ENCODE results near the gene MAPK8. TPM values are rescaled to one million over a fixed set of nuclear protein-coding genes. Genes with fewer than 3 reads are reported as not detected.

The MAPK8 gene
- total and polyA plus RNA-seq, 8 donors: 1.2 to 85.0 (median 22.3) TPM

- Histone ChIP-seq H3K4me3 (no peak overlapping the region), H3K9me3 (no peaks in the 10 kb centered on the region), H3K27ac (no peak overlapping the region), H3K4me1 (peaks cover 0 to 13% (median 6%) of the 10 kb centered on the region in 4 donors), H3K36me3 (no peaks in the 10 kb centered on the region), H3K27me3 (peaks cover 0 to 14% (median 0%) of the 10 kb centered on the region in 3 donors)
- peak in 1 of 2 donors; percentile 22 for DNase-seq
- TF ChIP-seq POLR2A (IDR thresholded peaks at IDR 0.05) (no peak), POLR2AphosphoS5 (IDR thresholded peaks at IDR 0.05) (no peak), EP300 (IDR thresholded peaks at IDR 0.05) (no peak)
- TF ChIP-seq, protein P1, sequence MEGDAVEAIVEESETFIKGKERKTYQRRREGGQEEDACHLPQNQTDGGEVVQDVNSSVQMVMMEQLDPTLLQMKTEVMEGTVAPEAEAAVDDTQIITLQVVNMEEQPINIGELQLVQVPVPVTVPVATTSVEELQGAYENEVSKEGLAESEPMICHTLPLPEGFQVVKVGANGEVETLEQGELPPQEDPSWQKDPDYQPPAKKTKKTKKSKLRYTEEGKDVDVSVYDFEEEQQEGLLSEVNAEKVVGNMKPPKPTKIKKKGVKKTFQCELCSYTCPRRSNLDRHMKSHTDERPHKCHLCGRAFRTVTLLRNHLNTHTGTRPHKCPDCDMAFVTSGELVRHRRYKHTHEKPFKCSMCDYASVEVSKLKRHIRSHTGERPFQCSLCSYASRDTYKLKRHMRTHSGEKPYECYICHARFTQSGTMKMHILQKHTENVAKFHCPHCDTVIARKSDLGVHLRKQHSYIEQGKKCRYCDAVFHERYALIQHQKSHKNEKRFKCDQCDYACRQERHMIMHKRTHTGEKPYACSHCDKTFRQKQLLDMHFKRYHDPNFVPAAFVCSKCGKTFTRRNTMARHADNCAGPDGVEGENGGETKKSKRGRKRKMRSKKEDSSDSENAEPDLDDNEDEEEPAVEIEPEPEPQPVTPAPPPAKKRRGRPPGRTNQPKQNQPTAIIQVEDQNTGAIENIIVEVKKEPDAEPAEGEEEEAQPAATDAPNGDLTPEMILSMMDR (IDR thresholded peaks at IDR 0.05): no peak
- intact Hi-C loops (cut with DNase I; ENCODE audit: low total_unique reads): no loop called here
- 74 to 95% (median 78%) methylated on average over 7 to 19 of the region's 19 CpGs for WGBS, 5 donors
These were observed 143.2 kb downstream of the MAPK8 start for GRCh38 chr10:48449501-48450232.

GRCh38 chr10:48450233-48450740 is 143.8 kb downstream of the MAPK8 start:
- no peaks in the 10 kb centered on the region for H3K36me3 ChIP-seq
- no peak overlapping the region for H3K27ac ChIP-seq
- intact Hi-C loops (cut with DNase I; ENCODE audit: low total_unique reads): no loop called here
- DNase-seq: peak in 1 of 2 donors; percentile 18
- no peak overlapping the region for H3K4me3 ChIP-seq
- TF ChIP-seq POLR2A (IDR thresholded peaks at IDR 0.05) (no peak), POLR2AphosphoS5 (IDR thresholded peaks at IDR 0.05) (no peak), EP300 (IDR thresholded peaks at IDR 0.05) (no peak)
- TF ChIP-seq, protein P1 (IDR thresholded peaks at IDR 0.05): no peak
- peaks cover 0 to 19% (median 6%) of the 10 kb centered on the region in 4 donors for H3K4me1 ChIP-seq
- peaks cover 0 to 18% (median under 1%) of the 10 kb centered on the region in 3 donors for H3K27me3 ChIP-seq
- no peaks in the 10 kb centered on the region for H3K9me3 ChIP-seq
- 92 to 98% (median 94%) methylated on average over 28 to 49 of the region's 49 CpGs for WGBS, 5 donors

- Histone ChIP-seq H3K27me3 (peaks cover 0 to 24% (median 3%) of the 10 kb centered on the region in 3 donors), H3K36me3 (no peaks in the 10 kb centered on the region), H3K27ac (no peak overlapping the region), H3K9me3 (no peaks in the 10 kb centered on the region), H3K4me3 (no peak overlapping the region), H3K4me1 (peaks cover 0 to 22% (median 6%) of the 10 kb centered on the region in 4 donors)
- peak in 1 of 2 donors; percentile 22 for DNase-seq
- intact Hi-C loops (cut with DNase I; ENCODE audit: low total_unique reads): no loop called here
- no peak for TF ChIP-seq POLR2A (IDR thresholded peaks at IDR 0.05)
- TF ChIP-seq, protein P1 (IDR thresholded peaks at IDR 0.05): no peak
- no peak for TF ChIP-seq EP300 (IDR thresholded peaks at IDR 0.05)
- no peak for TF ChIP-seq POLR2AphosphoS5 (IDR thresholded peaks at IDR 0.05)
- WGBS, 5 donors: 90 to 96% (median 93%) methylated on average over 18 to 43 of the region's 43 CpGs
These were observed 144.4 kb downstream of the MAPK8 start for GRCh38 chr10:48450741-48451466.
